Measurements from ENCODE around the gene GPD1L. TPM values are rescaled to one million over a fixed set of nuclear protein-coding genes. Genes with fewer than 3 reads are reported as not detected.

The GPD1L gene
- total RNA-seq, 1 donor from 2014 or later: 54.3 TPM

DNA sequence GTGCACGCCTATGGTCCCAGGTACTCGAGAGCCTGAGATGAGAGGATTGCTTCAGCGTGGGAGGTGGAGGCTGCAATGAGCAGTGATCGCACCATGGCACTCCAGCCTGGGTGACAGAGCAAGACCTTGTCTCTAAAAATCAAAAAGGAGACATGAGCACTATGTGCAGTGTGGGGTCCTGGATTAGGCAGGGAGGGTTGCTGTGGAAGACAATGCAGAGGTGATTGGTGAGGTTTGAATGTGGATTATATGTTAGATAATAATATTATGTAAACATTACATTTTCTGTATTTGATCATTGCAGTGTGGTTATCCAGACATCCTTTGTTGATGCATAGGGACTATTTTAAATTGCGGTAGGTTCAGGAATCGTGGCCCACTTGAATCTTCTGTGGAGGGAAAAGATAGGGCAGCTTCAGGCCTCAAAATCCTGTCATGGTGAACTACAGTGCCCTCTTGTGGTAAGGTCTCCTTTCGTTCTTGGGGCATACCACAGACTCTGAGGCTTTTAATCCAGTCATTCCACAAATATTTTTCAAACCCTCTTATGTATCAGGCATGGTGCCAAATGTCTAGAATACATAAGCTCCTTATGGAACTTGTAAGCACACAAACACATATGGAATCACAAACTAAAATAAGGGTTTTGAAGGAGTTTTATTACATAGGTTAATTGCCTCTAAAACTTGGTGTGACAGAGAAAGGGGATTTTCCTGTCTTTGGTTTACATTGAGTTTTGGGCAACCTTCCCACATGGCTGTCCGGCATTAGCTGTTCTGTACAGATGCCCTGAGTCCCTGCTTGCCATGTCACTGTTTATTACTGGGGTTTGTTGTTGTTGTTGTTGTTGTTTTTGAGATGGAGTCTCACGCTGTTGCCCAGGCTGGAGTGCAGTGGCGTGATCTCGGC lies 37.7 kb downstream of the GPD1L start:
- Histone ChIP-seq H3K27ac (ENCODE audit: low read depth, low read length) (no peak overlapping the region), H3K36me3 (ENCODE audit: control insufficient read depth in 3 of 3, insufficient read depth in 3 of 3, low read length in 3 of 3) (peaks cover 17 to 31% (median 29%) of the 10 kb centered on the region in 3 donors)

GRCh38 chr3:32146746-32147211 lies 40.4 kb downstream of the GPD1L start:
- H3K27ac ChIP-seq (ENCODE audit: low read depth, low read length): no peak overlapping the region
- H3K27me3 ChIP-seq (ENCODE audit: control insufficient read depth in 3 of 3, insufficient read depth in 3 of 3, low read length in 3 of 3): no peaks in the 10 kb centered on the region
- H3K9ac ChIP-seq (ENCODE audit: low read depth in 1 of 3, low read length in 3 of 3): no peak overlapping the region
- H3K4me1 ChIP-seq (ENCODE audit: control insufficient read depth in 3 of 3, insufficient read depth in 3 of 3, low read length in 3 of 3): peaks cover 0 to 13% (median 0%) of the 10 kb centered on the region in 3 donors
- no peak overlapping the region for H3K4me3 ChIP-seq (ENCODE audit: low read length in 3 of 3)
- H3K36me3 ChIP-seq (ENCODE audit: control insufficient read depth in 3 of 3, insufficient read depth in 3 of 3, low read length in 3 of 3): peaks cover 23 to 38% (median 28%) of the 10 kb centered on the region in 3 donors
- H3K9me3 ChIP-seq (ENCODE audit: control insufficient read depth in 3 of 3, low read length in 3 of 3): no peaks in the 10 kb centered on the region

More for the DNA sequence above, 37.7 kb downstream of the GPD1L start:
- H3K9me3 ChIP-seq (ENCODE audit: control insufficient read depth in 3 of 3, low read length in 3 of 3): no peaks in the 10 kb centered on the region
- peaks cover 0 to 13% (median 0%) of the 10 kb centered on the region in 3 donors for H3K4me1 ChIP-seq (ENCODE audit: control insufficient read depth in 3 of 3, insufficient read depth in 3 of 3, low read length in 3 of 3)
- H3K4me3 ChIP-seq (ENCODE audit: low read length in 3 of 3): no peak overlapping the region
- H3K9ac ChIP-seq (ENCODE audit: low read depth in 1 of 3, low read length in 3 of 3): no peak overlapping the region
- no peaks in the 10 kb centered on the region for H3K27me3 ChIP-seq (ENCODE audit: control insufficient read depth in 3 of 3, insufficient read depth in 3 of 3, low read length in 3 of 3)

DNA sequence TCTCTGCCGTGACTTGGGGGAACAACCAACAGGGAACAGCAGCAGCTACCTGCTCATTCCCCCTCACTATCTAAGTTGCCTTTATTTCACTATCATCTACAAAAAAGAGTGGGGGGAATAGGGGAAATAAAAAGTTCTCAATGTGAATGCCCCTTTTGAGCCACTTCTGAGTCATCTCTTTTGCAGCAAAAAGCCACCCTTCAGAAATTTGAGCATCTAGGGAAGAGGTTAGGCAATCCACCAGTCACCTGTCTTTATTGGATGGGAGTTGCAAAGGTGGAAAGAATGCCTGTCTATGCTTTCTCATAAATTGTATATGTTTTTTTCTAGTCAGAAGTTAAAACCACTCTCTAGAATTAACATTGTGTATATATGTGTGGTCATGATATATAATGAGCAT lies 41.1 kb downstream of the GPD1L start:
- Histone ChIP-seq H3K27ac (ENCODE audit: low read depth, low read length) (no peak overlapping the region), H3K4me1 (ENCODE audit: control insufficient read depth in 3 of 3, insufficient read depth in 3 of 3, low read length in 3 of 3) (peaks cover 0 to 13% (median 0%) of the 10 kb centered on the region in 3 donors), H3K4me3 (ENCODE audit: low read length in 3 of 3) (no peak overlapping the region), H3K36me3 (ENCODE audit: control insufficient read depth in 3 of 3, insufficient read depth in 3 of 3, low read length in 3 of 3) (peaks cover 23 to 41% (median 28%) of the 10 kb centered on the region in 3 donors), H3K27me3 (ENCODE audit: control insufficient read depth in 3 of 3, insufficient read depth in 3 of 3, low read length in 3 of 3) (no peaks in the 10 kb centered on the region), H3K9ac (ENCODE audit: low read depth in 1 of 3, low read length in 3 of 3) (no peak overlapping the region), H3K9me3 (ENCODE audit: control insufficient read depth in 3 of 3, low read length in 3 of 3) (no peaks in the 10 kb centered on the region)

DNA sequence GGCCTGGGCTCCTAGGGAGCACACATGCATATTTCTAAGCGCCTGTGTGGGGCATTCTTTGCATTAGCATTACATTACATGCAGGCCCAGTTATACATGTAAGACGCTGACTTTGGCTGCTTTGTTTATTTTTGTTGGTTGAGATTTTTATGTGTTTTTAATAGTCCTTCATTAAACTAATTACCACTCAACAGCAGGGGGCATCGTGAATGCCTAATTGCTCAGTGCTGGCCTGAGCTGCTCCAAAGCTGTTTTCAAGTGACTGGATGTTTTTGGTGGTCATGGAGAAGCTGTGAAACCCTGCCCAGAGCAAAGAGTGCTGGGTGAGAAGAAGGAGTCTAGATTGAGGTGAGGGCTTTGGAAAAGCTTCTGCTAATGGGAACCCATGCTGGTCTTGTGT lies 41.5 kb downstream of the GPD1L start:
- no peaks in the 10 kb centered on the region for H3K9me3 ChIP-seq (ENCODE audit: control insufficient read depth in 3 of 3, low read length in 3 of 3)
- peaks cover 0 to 13% (median 0%) of the 10 kb centered on the region in 3 donors for H3K4me1 ChIP-seq (ENCODE audit: control insufficient read depth in 3 of 3, insufficient read depth in 3 of 3, low read length in 3 of 3)
- H3K4me3 ChIP-seq (ENCODE audit: low read length in 3 of 3): no peak overlapping the region
- peaks cover 23 to 43% (median 26%) of the 10 kb centered on the region in 3 donors for H3K36me3 ChIP-seq (ENCODE audit: control insufficient read depth in 3 of 3, insufficient read depth in 3 of 3, low read length in 3 of 3)
- no peaks in the 10 kb centered on the region for H3K27me3 ChIP-seq (ENCODE audit: control insufficient read depth in 3 of 3, insufficient read depth in 3 of 3, low read length in 3 of 3)
- H3K9ac ChIP-seq (ENCODE audit: low read depth in 1 of 3, low read length in 3 of 3): no peak overlapping the region
- H3K27ac ChIP-seq (ENCODE audit: low read depth, low read length): no peak overlapping the region

DNA sequence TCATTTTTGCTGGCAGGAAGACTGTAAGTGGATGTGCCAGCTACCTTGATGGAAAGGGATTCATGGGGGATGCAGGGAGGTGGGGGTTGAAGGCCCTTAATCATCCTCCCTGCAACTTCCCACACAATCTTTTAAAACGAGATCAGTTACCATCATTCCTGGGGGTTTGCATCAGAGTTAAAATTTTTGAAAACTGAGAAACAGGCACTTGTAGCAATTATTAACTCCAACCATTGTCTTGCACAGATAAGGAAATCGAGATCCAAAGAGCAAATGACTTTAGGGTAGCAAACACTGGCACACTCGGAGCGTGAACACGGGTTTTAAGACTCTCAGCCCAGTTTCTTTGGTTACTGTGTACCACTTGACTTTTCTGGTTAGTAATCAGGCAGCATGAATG lies 41.9 kb downstream of the GPD1L start:
- Histone ChIP-seq H3K9ac (ENCODE audit: low read depth in 1 of 3, low read length in 3 of 3) (no peak overlapping the region), H3K36me3 (ENCODE audit: control insufficient read depth in 3 of 3, insufficient read depth in 3 of 3, low read length in 3 of 3) (peaks cover 23 to 43% (median 26%) of the 10 kb centered on the region in 3 donors), H3K4me3 (ENCODE audit: low read length in 3 of 3) (no peak overlapping the region), H3K9me3 (ENCODE audit: control insufficient read depth in 3 of 3, low read length in 3 of 3) (no peaks in the 10 kb centered on the region), H3K27ac (ENCODE audit: low read depth, low read length) (no peak overlapping the region), H3K4me1 (ENCODE audit: control insufficient read depth in 3 of 3, insufficient read depth in 3 of 3, low read length in 3 of 3) (peaks cover 0 to 15% (median 1%) of the 10 kb centered on the region in 3 donors), H3K27me3 (ENCODE audit: control insufficient read depth in 3 of 3, insufficient read depth in 3 of 3, low read length in 3 of 3) (no peaks in the 10 kb centered on the region)

DNA sequence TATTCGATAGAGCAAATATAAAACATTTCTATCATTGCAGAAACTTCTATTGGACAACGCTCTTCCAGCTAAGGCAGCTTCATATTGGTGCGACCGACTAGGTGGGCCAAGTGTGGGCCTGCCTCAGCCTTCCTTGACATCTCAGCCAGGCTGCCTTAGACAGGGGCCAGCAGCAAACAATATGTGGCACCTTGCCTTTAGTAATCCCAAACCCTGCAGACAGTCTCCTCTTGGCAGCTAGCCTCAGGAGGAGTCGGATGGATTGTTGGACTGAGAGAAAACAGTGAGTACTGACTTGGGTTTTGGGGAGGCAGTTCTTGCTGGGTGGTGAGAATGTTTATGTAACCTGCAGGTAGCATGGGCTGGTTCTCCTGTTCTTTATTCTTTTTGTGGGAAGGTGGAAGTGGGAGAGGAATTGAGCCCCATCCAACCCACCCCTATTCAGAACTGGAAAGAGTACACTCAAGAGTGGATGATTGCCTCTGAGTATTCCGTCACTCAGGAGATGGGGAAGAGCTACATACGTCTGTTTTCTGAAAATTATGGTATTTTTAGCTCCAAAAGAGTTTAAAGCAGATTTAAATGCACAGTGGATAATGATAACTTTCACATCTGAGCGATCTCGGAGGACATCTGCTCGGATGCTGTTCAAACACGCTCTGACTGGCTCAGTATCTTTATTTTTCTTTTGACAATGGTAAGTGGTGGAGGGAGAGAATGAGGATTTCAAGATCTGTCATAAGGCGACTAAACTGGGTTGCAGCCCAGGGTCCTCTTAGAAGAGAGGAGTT lies 47.2 kb downstream of the GPD1L start:
- Histone ChIP-seq H3K36me3 (ENCODE audit: control insufficient read depth in 3 of 3, insufficient read depth in 3 of 3, low read length in 3 of 3) (peaks cover 26 to 62% (median 34%) of the 10 kb centered on the region in 3 donors), H3K27me3 (ENCODE audit: control insufficient read depth in 3 of 3, insufficient read depth in 3 of 3, low read length in 3 of 3) (no peaks in the 10 kb centered on the region)

GRCh38 chr3:32154205-32154579 lies 47.8 kb downstream of the GPD1L start:
- peaks cover 31 to 62% (median 36%) of the 10 kb centered on the region in 3 donors for H3K36me3 ChIP-seq (ENCODE audit: control insufficient read depth in 3 of 3, insufficient read depth in 3 of 3, low read length in 3 of 3)
- H3K4me1 ChIP-seq (ENCODE audit: control insufficient read depth in 3 of 3, insufficient read depth in 3 of 3, low read length in 3 of 3): peaks cover 0 to 12% (median 6%) of the 10 kb centered on the region in 3 donors
- H3K27ac ChIP-seq (ENCODE audit: low read depth, low read length): no peak overlapping the region
- H3K9me3 ChIP-seq (ENCODE audit: control insufficient read depth in 3 of 3, low read length in 3 of 3): no peaks in the 10 kb centered on the region
- H3K9ac ChIP-seq (ENCODE audit: low read depth in 1 of 3, low read length in 3 of 3): no peak overlapping the region
- H3K27me3 ChIP-seq (ENCODE audit: control insufficient read depth in 3 of 3, insufficient read depth in 3 of 3, low read length in 3 of 3): no peaks in the 10 kb centered on the region
- H3K4me3 ChIP-seq (ENCODE audit: low read length in 3 of 3): no peak overlapping the region

More for the DNA sequence above, 47.2 kb downstream of the GPD1L start:
- H3K4me3 ChIP-seq (ENCODE audit: low read length in 3 of 3): no peak overlapping the region
- H3K4me1 ChIP-seq (ENCODE audit: control insufficient read depth in 3 of 3, insufficient read depth in 3 of 3, low read length in 3 of 3): peaks cover 0 to 12% (median 6%) of the 10 kb centered on the region in 3 donors
- no peak overlapping the region for H3K27ac ChIP-seq (ENCODE audit: low read depth, low read length)
- no peak overlapping the region for H3K9ac ChIP-seq (ENCODE audit: low read depth in 1 of 3, low read length in 3 of 3)
- H3K9me3 ChIP-seq (ENCODE audit: control insufficient read depth in 3 of 3, low read length in 3 of 3): no peaks in the 10 kb centered on the region

GRCh38 chr3:32155117-32155516 lies 48.7 kb downstream of the GPD1L start:
- peaks cover 37 to 66% (median 37%) of the 10 kb centered on the region in 3 donors for H3K36me3 ChIP-seq (ENCODE audit: control insufficient read depth in 3 of 3, insufficient read depth in 3 of 3, low read length in 3 of 3)
- no peaks in the 10 kb centered on the region for H3K27me3 ChIP-seq (ENCODE audit: control insufficient read depth in 3 of 3, insufficient read depth in 3 of 3, low read length in 3 of 3)
- H3K4me3 ChIP-seq (ENCODE audit: low read length in 3 of 3): no peak overlapping the region
- H3K27ac ChIP-seq (ENCODE audit: low read depth, low read length): no peak overlapping the region
- no peaks in the 10 kb centered on the region for H3K9me3 ChIP-seq (ENCODE audit: control insufficient read depth in 3 of 3, low read length in 3 of 3)
- H3K9ac ChIP-seq (ENCODE audit: low read depth in 1 of 3, low read length in 3 of 3): no peak overlapping the region
- H3K4me1 ChIP-seq (ENCODE audit: control insufficient read depth in 3 of 3, insufficient read depth in 3 of 3, low read length in 3 of 3): peaks cover 0 to 12% (median 6%) of the 10 kb centered on the region in 3 donors

- H3K27ac ChIP-seq (ENCODE audit: low read depth, low read length): peak overlapping the region; percentile 23
- H3K27me3 ChIP-seq (ENCODE audit: control insufficient read depth in 3 of 3, insufficient read depth in 3 of 3, low read length in 3 of 3): no peaks in the 10 kb centered on the region
- peaks cover 45 to 59% (median 47%) of the 10 kb centered on the region in 3 donors for H3K36me3 ChIP-seq (ENCODE audit: control insufficient read depth in 3 of 3, insufficient read depth in 3 of 3, low read length in 3 of 3)
- H3K9ac ChIP-seq (ENCODE audit: low read depth in 1 of 3, low read length in 3 of 3): peak overlapping the region in 1 of 3 donors; percentile 3
- no peak overlapping the region for H3K4me3 ChIP-seq (ENCODE audit: low read length in 3 of 3)
- no peaks in the 10 kb centered on the region for H3K9me3 ChIP-seq (ENCODE audit: control insufficient read depth in 3 of 3, low read length in 3 of 3)
- H3K4me1 ChIP-seq (ENCODE audit: control insufficient read depth in 3 of 3, insufficient read depth in 3 of 3, low read length in 3 of 3): peaks cover 0 to 12% (median 6%) of the 10 kb centered on the region in 3 donors
Measured at GRCh38 chr3:32157600-32158264, 51.3 kb downstream of the GPD1L start.
